Measurements from ENCODE around the gene RBM17. TPM values are rescaled to one million over a fixed set of nuclear protein-coding genes. Genes with fewer than 3 reads are reported as not detected.

Gene RBM17
- total and polyA plus RNA-seq, 2 of the 13 experiments (the other 11 are each of a cell fraction or from before 2014, with no cell fraction given): 30.7 to 77.5 TPM

DNA sequence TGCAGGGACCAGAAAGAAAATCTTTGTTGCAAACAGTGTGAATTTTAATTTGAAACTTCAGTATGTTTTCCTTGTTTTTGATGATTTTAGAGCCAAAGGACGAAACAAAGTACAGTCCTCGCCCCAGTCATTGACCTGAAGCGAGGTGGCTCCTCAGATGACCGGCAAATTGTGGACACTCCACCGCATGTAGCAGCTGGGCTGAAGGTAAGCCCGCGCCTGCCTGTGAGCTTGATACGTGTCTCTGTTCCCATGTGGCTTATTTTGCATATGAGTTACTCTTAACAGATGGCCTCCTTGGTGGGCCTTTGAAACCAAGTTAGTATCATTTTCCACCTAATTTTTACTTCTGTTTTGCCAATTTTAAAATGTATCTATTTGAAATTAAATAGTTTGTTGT, 12.3 kb downstream of the RBM17 start (continued):
- TF ChIP-seq, protein P1, sequence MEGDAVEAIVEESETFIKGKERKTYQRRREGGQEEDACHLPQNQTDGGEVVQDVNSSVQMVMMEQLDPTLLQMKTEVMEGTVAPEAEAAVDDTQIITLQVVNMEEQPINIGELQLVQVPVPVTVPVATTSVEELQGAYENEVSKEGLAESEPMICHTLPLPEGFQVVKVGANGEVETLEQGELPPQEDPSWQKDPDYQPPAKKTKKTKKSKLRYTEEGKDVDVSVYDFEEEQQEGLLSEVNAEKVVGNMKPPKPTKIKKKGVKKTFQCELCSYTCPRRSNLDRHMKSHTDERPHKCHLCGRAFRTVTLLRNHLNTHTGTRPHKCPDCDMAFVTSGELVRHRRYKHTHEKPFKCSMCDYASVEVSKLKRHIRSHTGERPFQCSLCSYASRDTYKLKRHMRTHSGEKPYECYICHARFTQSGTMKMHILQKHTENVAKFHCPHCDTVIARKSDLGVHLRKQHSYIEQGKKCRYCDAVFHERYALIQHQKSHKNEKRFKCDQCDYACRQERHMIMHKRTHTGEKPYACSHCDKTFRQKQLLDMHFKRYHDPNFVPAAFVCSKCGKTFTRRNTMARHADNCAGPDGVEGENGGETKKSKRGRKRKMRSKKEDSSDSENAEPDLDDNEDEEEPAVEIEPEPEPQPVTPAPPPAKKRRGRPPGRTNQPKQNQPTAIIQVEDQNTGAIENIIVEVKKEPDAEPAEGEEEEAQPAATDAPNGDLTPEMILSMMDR (CRISPR knock-in tag; IDR thresholded peaks at IDR 0.05): no peak

DNA sequence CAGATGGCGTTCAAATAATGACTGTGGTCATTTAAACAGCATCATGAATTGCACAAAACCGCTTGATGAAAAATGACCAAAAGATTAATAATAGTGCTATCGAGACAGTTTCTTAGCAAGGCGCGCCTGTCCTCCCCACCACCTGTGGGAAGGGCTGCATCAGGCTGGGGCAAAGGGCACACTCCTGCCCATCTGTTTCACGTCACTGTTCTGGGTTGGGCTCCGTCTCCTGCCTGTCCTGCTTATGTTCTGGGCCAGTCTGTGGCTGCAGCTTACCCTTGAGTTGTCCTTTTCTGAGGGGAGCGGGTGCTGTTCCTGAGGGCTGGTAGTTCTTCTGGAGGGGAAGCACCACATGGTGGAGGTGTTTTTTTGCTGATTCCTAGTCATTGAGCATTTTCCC, 13.3 kb downstream of the RBM17 start:
- Histone ChIP-seq H3K36me3 (replicated peaks in 1 of 2; ENCODE audit: control insufficient read depth in 1 of 2, insufficient read depth in 2 of 2, low read length in 2 of 2) (peaks cover 16 to 78% of the 10 kb centered on the region in 2 experiments), H3K4me1 (ENCODE audit: insufficient read depth, low read length) (peaks cover 8% of the 10 kb centered on the region; the same call in 1 of the 2 replicates), H4K20me1 (ENCODE audit: insufficient read depth, low read length) (no peaks in the 10 kb centered on the region; the same call in 1 of the 2 replicates), H3K9me3 (ENCODE audit: low read length) (no peaks in the 10 kb centered on the region), H3K79me2 (ENCODE audit: insufficient read depth, low read length) (peaks cover 21% of the 10 kb centered on the region), H3K4me3 (replicated peaks in 1 of 3; ENCODE audit: insufficient read depth in 1 of 3, low read depth in 2 of 3, low read length in 3 of 3) (no peak overlapping the region), H3K27ac (ENCODE audit: extremely low read length, insufficient read depth, low read length) (no peak overlapping the region), H3K4me2 (ENCODE audit: low read depth, low read length) (no peak overlapping the region), H3K9ac (ENCODE audit: insufficient read depth, low read depth, low read length) (no peak overlapping the region), H3K27me3 (ENCODE audit: control insufficient read depth in 1 of 2, insufficient read depth in 2 of 2, low read length in 2 of 2) (no peaks in the 10 kb centered on the region), H2AFZ (ENCODE audit: low read length) (no peak overlapping the region)
- FAIRE-seq (no peak), DNase-seq (ENCODE audit: low spot score) (no peak), ATAC-seq (no peak)
- in situ Hi-C loops (cut with HindIII; ENCODE audit: extremely low pct_ligation_motif_present, low pct_unique_long_range_greater_than_20kb): no loop called here
- TF ChIP-seq LCORL (IDR thresholded peaks at IDR 0.05): no peak
- no peak for TF ChIP-seq LCORL (CRISPR knock-in tag; IDR thresholded peaks at IDR 0.05)
- TF ChIP-seq PITX1 (CRISPR knock-in tag; IDR thresholded peaks at IDR 0.05): no peak
- CTCF ChIA-PET (ENCODE audit: low intra/inter-chr PET ratio, low total read pairs): no interaction called here
- 97% methylated on average over 8 of the region's 8 CpGs for WGBS (ENCODE audit: low lambda C conversion rate)
- intact Hi-C loops (cut with micrococcal nuclease; ENCODE audit: unreplicated experiment): no loop called here
- BruUV-seq (replicated peaks): no TSS peak
- POLR2A ChIA-PET: no interaction called here

DNA sequence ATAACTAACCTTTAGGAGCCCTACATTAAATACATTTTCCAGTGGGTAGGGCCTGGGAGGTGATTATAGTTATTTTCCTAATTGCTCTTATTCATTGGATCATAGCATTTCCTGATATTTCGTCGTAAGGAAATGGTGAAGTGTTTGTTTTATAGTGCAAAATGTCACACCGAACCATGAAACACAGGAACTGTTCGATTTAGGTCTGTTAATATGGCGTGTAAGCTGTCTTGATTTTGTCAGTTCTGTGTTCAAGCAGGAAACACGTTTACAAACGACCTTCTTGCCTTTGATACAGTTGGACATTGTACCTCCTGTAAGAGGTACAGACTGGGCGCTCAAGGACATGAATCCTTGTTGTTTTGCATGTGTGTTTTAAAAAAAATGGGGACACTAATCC, 14.8 kb downstream of the RBM17 start:
- H3K9ac ChIP-seq (ENCODE audit: insufficient read depth, low read depth, low read length): no peak overlapping the region
- no peak for DNase-seq (ENCODE audit: low spot score)
- no peak for ATAC-seq
- H2AFZ ChIP-seq (ENCODE audit: low read length): no peak overlapping the region
- H3K9me3 ChIP-seq (ENCODE audit: low read length): no peaks in the 10 kb centered on the region
- WGBS (ENCODE audit: low lambda C conversion rate): 85% methylated on average over 8 of the region's 8 CpGs
- H3K27me3 ChIP-seq (ENCODE audit: control insufficient read depth in 1 of 2, insufficient read depth in 2 of 2, low read length in 2 of 2): no peaks in the 10 kb centered on the region
- peaks cover 17% of the 10 kb centered on the region for H3K79me2 ChIP-seq (ENCODE audit: insufficient read depth, low read length)
- H3K27ac ChIP-seq (ENCODE audit: extremely low read length, insufficient read depth, low read length): no peak overlapping the region
- no peak overlapping the region for H3K4me2 ChIP-seq (ENCODE audit: low read depth, low read length)
- peaks cover 15 to 73% of the 10 kb centered on the region in 2 experiments for H3K36me3 ChIP-seq (replicated peaks in 1 of 2; ENCODE audit: control insufficient read depth in 1 of 2, insufficient read depth in 2 of 2, low read length in 2 of 2)
- ChIA-PET POLR2A (no interaction called here), CTCF (ENCODE audit: low intra/inter-chr PET ratio, low total read pairs) (no interaction called here)
- BruUV-seq (replicated peaks): no TSS peak
- in situ Hi-C loops (cut with HindIII; ENCODE audit: extremely low pct_ligation_motif_present, low pct_unique_long_range_greater_than_20kb): no loop called here
- intact Hi-C loops (cut with micrococcal nuclease; ENCODE audit: unreplicated experiment): no loop called here
- no peak for FAIRE-seq
- peaks cover 2% of the 10 kb centered on the region; the same call in 1 of the 2 replicates for H4K20me1 ChIP-seq (ENCODE audit: insufficient read depth, low read length)
- H3K4me1 ChIP-seq (ENCODE audit: insufficient read depth, low read length): peaks cover 8% of the 10 kb centered on the region; the same call in 1 of the 2 replicates
- no peak overlapping the region for H3K4me3 ChIP-seq (replicated peaks in 1 of 3; ENCODE audit: insufficient read depth in 1 of 3, low read depth in 2 of 3, low read length in 3 of 3)
- TF ChIP-seq ZNF879 (CRISPR knock-in tag; IDR thresholded peaks at IDR 0.05) (no peak), ZFP82 (CRISPR knock-in tag; IDR thresholded peaks at IDR 0.05; ENCODE audit: borderline replicate concordance) (no peak), ZBTB38 (CRISPR knock-in tag; IDR thresholded peaks at IDR 0.05) (no peak), SAFB2 (CRISPR knock-in tag; IDR thresholded peaks at IDR 0.05; ENCODE audit: borderline replicate concordance, low read depth) (no peak), ZNF274 (CRISPR knock-in tag; IDR thresholded peaks at IDR 0.05) (no peak)
- TF ChIP-seq, protein P2, sequence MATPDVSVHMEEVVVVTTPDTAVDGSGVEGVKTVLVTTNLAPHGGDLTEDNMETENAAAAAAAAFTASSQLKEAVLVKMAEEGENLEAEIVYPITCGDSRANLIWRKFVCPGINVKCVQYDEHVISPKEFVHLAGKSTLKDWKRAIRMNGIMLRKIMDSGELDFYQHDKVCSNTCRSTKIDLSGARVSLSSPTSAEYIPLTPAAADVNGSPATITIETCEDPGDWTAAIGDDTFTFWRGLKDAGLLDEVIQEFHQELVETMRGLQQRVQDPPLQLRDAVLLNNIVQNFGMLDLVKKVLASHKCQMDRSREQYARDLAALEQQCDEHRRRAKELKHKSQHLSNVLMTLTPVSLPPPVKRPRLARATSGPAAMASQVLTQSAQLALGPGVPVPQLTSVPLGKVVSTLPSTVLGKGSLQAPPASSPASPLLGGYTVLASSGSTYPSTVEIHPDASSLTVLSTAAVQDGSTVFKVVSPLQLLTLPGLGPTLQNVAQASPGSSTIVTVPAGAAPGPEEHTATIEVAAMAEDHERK (CRISPR knock-in tag; IDR thresholded peaks at IDR 0.05; ENCODE audit: low read depth): no peak
- TF ChIP-seq, protein P3, sequence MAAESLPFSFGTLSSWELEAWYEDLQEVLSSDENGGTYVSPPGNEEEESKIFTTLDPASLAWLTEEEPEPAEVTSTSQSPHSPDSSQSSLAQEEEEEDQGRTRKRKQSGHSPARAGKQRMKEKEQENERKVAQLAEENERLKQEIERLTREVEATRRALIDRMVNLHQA (CRISPR knock-in tag; IDR thresholded peaks at IDR 0.05): no peak

Measured in HepG2 (cell line).